ENCODE measurements around the gene ORC1. TPM values are rescaled to one million over a fixed set of nuclear protein-coding genes. Genes with fewer than 3 reads are reported as not detected.

ORC1 gene
- total RNA-seq, 2 experiments from 2014 or later, result 1.1 to 1.3 TPM

DNA sequence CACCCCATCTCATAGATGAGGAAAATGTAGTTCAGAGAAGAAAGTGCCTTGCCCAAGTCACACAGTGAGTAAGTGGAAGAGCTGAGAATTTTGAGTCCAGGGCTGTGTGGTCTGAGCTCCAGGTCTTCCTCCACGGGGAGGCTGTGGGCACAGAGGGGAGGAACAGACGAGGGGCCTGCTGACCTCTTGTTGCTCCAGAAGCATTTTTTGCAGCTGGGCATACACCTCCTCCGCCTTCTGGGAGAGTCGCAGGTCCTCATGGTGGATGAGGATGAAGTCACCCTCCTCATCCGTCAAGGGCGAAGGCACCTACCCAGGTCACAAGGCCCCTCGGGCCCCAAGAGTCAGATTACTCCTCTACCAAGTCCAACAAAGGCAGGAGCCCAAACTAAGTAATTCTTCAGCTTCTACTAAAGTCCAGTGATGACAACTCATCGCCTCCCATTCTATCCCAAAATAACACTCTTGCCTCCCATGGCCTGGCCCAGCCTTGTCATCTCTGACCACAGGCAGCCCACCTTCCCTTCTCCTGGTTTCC lies 47.3 kb downstream of the ORC1 start:
- H3K36me3 ChIP-seq (ENCODE audit: insufficient read depth, low read length), result peaks cover 98% of the 10 kb centered on the region
- H3K27ac Mint-ChIP-seq, result peak overlapping the region; percentile 56
- no peaks in the 10 kb centered on the region for H3K27me3 Mint-ChIP-seq
- no peak overlapping the region for H3K4me3 ChIP-seq (ENCODE audit: low read length)
- TF ChIP-seq, protein P1, sequence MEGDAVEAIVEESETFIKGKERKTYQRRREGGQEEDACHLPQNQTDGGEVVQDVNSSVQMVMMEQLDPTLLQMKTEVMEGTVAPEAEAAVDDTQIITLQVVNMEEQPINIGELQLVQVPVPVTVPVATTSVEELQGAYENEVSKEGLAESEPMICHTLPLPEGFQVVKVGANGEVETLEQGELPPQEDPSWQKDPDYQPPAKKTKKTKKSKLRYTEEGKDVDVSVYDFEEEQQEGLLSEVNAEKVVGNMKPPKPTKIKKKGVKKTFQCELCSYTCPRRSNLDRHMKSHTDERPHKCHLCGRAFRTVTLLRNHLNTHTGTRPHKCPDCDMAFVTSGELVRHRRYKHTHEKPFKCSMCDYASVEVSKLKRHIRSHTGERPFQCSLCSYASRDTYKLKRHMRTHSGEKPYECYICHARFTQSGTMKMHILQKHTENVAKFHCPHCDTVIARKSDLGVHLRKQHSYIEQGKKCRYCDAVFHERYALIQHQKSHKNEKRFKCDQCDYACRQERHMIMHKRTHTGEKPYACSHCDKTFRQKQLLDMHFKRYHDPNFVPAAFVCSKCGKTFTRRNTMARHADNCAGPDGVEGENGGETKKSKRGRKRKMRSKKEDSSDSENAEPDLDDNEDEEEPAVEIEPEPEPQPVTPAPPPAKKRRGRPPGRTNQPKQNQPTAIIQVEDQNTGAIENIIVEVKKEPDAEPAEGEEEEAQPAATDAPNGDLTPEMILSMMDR (IDR thresholded peaks at IDR 0.05), result no peak
- intact Hi-C loops (cut with DNase I, micrococcal nuclease), result no loop called here
- no peaks in the 10 kb centered on the region for H3K27me3 ChIP-seq (ENCODE audit: control insufficient read depth in 1 of 2, insufficient read depth in 2 of 2, low read length in 2 of 2)
- no peaks in the 10 kb centered on the region for H3K4me1 ChIP-seq (ENCODE audit: insufficient read depth, low read length)
- ChIA-PET POLR2A (interaction anchor here (1.1 to 1.8 kb wide), 2 partner anchors 9 to 13 kb away, joined by 4 to 6 read pairs; partner anchors contain the start of gene CC2D1B), CTCF (no interaction called here)
- DNase-seq (no peak), ATAC-seq (ENCODE audit: poor library complexity) (no peak)
- peaks cover 6% of the 10 kb centered on the region for H3K4me1 Mint-ChIP-seq (ENCODE audit: low read depth)
- H3K4me3 Mint-ChIP-seq, result no peak overlapping the region
- H3K36me3 Mint-ChIP-seq (ENCODE audit: low read depth), result peaks cover 100% of the 10 kb centered on the region
- no peaks in the 10 kb centered on the region for H3K9me3 ChIP-seq (ENCODE audit: control insufficient read depth in 1 of 2, insufficient read depth in 1 of 2, low read length in 2 of 2)
- H3K9me3 Mint-ChIP-seq, result no peaks in the 10 kb centered on the region
- H3K27ac ChIP-seq (ENCODE audit: low read depth in 1 of 2, low read length in 2 of 2), result no peak overlapping the region

DNA sequence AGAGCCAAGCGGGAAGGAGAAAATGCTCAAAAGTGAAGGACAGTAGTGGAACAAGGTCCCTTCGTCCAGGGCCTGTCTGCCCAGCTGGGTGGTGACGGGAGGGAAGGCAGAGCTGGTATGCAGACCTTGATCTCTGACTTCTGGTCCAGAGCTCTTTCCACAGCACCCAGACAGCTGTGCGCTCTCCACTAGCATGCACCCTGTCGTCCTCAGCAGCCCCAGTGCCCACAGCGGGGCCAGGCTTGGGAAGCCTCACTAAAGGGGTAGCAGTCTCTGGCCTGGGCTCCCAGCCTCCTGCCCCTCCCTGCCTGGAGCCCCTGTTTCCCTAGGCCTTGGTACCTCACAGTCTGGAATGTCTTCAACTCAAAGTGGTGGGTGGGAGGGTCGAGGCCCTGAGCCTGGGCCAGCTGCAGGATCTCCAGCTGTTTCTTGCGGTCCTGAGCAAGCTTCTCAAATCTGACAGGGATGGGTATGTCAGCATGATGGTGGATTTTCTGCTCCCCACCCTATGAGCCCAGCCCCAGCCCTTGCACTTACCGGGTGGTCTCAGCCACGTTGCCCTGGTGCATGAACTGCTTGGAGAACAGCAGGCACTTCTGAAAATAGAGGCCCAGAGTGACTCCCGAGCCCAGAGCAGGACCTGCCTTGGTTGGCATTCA lies 48.2 kb downstream of the ORC1 start:
- CTCF ChIA-PET, result interaction anchor here (0.6 kb wide), 1 partner anchor 76 kb away, joined by 3 read pairs; no protein-coding TSS in a partner anchor
- H3K36me3 Mint-ChIP-seq (ENCODE audit: low read depth), result peaks cover 92% of the 10 kb centered on the region
- TF ChIP-seq, protein P1 (IDR thresholded peaks at IDR 0.05), result no peak
- DNase-seq (no peak), ATAC-seq (ENCODE audit: poor library complexity) (no peak)
- Histone ChIP-seq H3K27ac (ENCODE audit: low read depth in 1 of 2, low read length in 2 of 2) (no peak overlapping the region), H3K27me3 (ENCODE audit: control insufficient read depth in 1 of 2, insufficient read depth in 2 of 2, low read length in 2 of 2) (no peaks in the 10 kb centered on the region), H3K4me1 (ENCODE audit: insufficient read depth, low read length) (no peaks in the 10 kb centered on the region), H3K9me3 (ENCODE audit: control insufficient read depth in 1 of 2, insufficient read depth in 1 of 2, low read length in 2 of 2) (no peaks in the 10 kb centered on the region), H3K4me3 (ENCODE audit: low read length) (no peak overlapping the region), H3K36me3 (ENCODE audit: insufficient read depth, low read length) (peaks cover 89% of the 10 kb centered on the region)
- H3K9me3 Mint-ChIP-seq, result no peaks in the 10 kb centered on the region
- no peak overlapping the region for H3K4me3 Mint-ChIP-seq
- H3K27me3 Mint-ChIP-seq, result no peaks in the 10 kb centered on the region
- POLR2A ChIA-PET, result interaction anchor here (1.8 kb wide), 1 partner anchor 10 kb away, joined by 6 read pairs; the partner anchor contains the start of gene CC2D1B
- no peaks in the 10 kb centered on the region for H3K4me1 Mint-ChIP-seq (ENCODE audit: low read depth)
- intact Hi-C loops (cut with DNase I, micrococcal nuclease), result no loop called here
- H3K27ac Mint-ChIP-seq, result no peak overlapping the region

DNA sequence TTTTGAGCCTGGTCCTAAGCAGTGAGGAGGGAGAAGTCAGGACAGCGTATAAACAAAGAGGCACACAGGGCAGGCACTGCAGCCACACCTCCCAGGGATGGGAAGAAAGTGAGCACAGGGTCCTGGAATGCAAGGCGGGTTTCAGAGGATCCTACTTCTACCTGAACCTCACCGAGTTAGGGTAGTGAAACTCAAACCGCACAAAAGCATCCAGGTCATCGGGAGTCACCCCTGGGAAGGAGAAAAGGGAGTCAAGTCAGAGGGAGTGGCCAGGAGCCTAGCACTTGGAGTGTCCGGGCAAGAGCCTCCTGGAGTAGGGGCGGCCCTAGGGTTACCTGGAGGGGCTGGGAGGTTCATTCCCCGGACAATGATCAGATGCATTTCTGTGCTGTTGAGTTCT lies 48.8 kb downstream of the ORC1 start:
- Mint-ChIP-seq H3K27me3 (no peaks in the 10 kb centered on the region), H3K4me3 (no peak overlapping the region), H3K4me1 (ENCODE audit: low read depth) (no peaks in the 10 kb centered on the region), H3K27ac (no peak overlapping the region), H3K36me3 (ENCODE audit: low read depth) (peaks cover 87% of the 10 kb centered on the region), H3K9me3 (no peaks in the 10 kb centered on the region)
- Histone ChIP-seq H3K27me3 (ENCODE audit: control insufficient read depth in 1 of 2, insufficient read depth in 2 of 2, low read length in 2 of 2) (no peaks in the 10 kb centered on the region), H3K27ac (ENCODE audit: low read depth in 1 of 2, low read length in 2 of 2) (no peak overlapping the region), H3K4me3 (ENCODE audit: low read length) (no peak overlapping the region), H3K9me3 (ENCODE audit: control insufficient read depth in 1 of 2, insufficient read depth in 1 of 2, low read length in 2 of 2) (no peaks in the 10 kb centered on the region), H3K4me1 (ENCODE audit: insufficient read depth, low read length) (no peaks in the 10 kb centered on the region), H3K36me3 (ENCODE audit: insufficient read depth, low read length) (peaks cover 84% of the 10 kb centered on the region)
- intact Hi-C loops (cut with DNase I, micrococcal nuclease), result no loop called here
- no peak for DNase-seq
- TF ChIP-seq, protein P1 (IDR thresholded peaks at IDR 0.05), result no peak
- ChIA-PET CTCF (interaction anchor here (0.6 kb wide), 1 partner anchor 75 kb away, joined by 3 read pairs; no protein-coding TSS in a partner anchor), POLR2A (interaction anchor here (1.8 kb wide), 1 partner anchor 11 kb away, joined by 6 read pairs; the partner anchor contains the start of gene CC2D1B)
- no peak for ATAC-seq (ENCODE audit: poor library complexity)

Measured in CD4-positive, alpha-beta T cell (primary cell).